K562 (cell line): ENCODE results near the gene PPIL1. TPM values are rescaled to one million over a fixed set of nuclear protein-coding genes. Genes with fewer than 3 reads are reported as not detected.
A peak's percentile ranks its signal among the peaks of the same experiment; 100 is the strongest.

Experiments
- DIDO1 ChIP-seq: fragments of 450-650 bp; IDR thresholded peaks from 2 replicates; pipeline ENCODE4 v1.6.1; 2016; ENCODE audit warnings: low read depth, missing biosample characterization, missing genetic modification characterization
- FOXJ2 ChIP-seq: fragments of 200-800 bp; sonication (Bioruptor generic); IDR thresholded peaks from 2 replicates; pipeline ENCODE4 v1.6.1; 2016; ENCODE audit warnings: missing genetic modification characterization, missing compliant biosample characterization
- LEF1 ChIP-seq: fragments of 450-650 bp; IDR thresholded peaks from 2 replicates; pipeline ENCODE4 v1.6.1; 2016; ENCODE audit warnings: mild to moderate bottlenecking
- MTA1 ChIP-seq: fragments of 450-650 bp; IDR thresholded peaks from 2 replicates; pipeline ENCODE4 v1.6.1; 2017; ENCODE audit warnings: borderline replicate concordance
- RAD21 ChIP-seq, 2 experiments: fragments of 250-450 bp in 1 of 2; fragments of 450-650 bp in 1 of 2; sonication (Bioruptor Pico) in 1 of 2; formaldehyde crosslinking in 1 of 2; IDR thresholded peaks in 1 of 2; conservative IDR thresholded peaks in 1 of 2; 2 replicates each; pipeline versions ENCODE4 v1.4.0 to v1.8.0; 2020 to 2022; ENCODE audit warnings: mild to moderate bottlenecking in 2 of 2, moderate library complexity in 1 of 2
- TCF3 ChIP-seq: sonication (generic); formaldehyde crosslinking; IDR thresholded peaks from 2 replicates; pipeline ENCODE4 v1.4.0; 2020; ENCODE audit warnings: mild to moderate bottlenecking, missing genetic modification reagents
- ZEB2 ChIP-seq: fragments of 450-650 bp; IDR thresholded peaks from 2 replicates; pipeline ENCODE4 v1.6.1; 2016
- polyA plus RNA-seq, 8 experiments: library from polyadenylated mRNA; depleted of rRNA in 4 of 8; stranded (reverse) in 5 of 8; unstranded in 3 of 8; fragments of >200 nt; fragmentation: Nextera tagmentation in 2 of 8; fragmentation: Illumina TruSeq in 1 of 8; extraction: Ambion mirVana in 2 of 8; extraction: Trizol in 1 of 8; gene quantifications; 2 replicates each; pipeline versions ENCODE4 v1.2.1 to v1.2.3, GENCODE V29; 2011 to 2014; ENCODE audit warnings: inconsistent platforms in 1 of 8, missing spikeins in 1 of 8
- total RNA-seq, 7 experiments: library from RNA; depleted of rRNA in 6 of 7; stranded (reverse); fragments of >200 nt in 6 of 7; fragmentation: Illumina TruSeq in 2 of 7; extraction: Trizol in 2 of 7; gene quantifications; 2 replicates each; pipeline versions ENCODE4 v1.2.1 to v1.2.3, GENCODE V29; 2011 to 2021; ENCODE audit warnings: low replicate concordance in 1 of 7
- TF ChIP-seq, protein P1 (sequence below), 2 experiments: fragments of 450-650 bp; IDR thresholded peaks; 2 replicates each; pipeline ENCODE4 v1.6.1; 2016; ENCODE audit warnings: mild to moderate bottlenecking in 2 of 2, borderline replicate concordance in 1 of 2, low read depth in 1 of 2, moderate library complexity in 1 of 2

PPIL1 gene
- total and polyA plus RNA-seq, 9 of the 15 experiments (the other 6 are each of a cell fraction or from before 2014, with no cell fraction given), result 65.8 to 205 (median 130) TPM

DNA sequence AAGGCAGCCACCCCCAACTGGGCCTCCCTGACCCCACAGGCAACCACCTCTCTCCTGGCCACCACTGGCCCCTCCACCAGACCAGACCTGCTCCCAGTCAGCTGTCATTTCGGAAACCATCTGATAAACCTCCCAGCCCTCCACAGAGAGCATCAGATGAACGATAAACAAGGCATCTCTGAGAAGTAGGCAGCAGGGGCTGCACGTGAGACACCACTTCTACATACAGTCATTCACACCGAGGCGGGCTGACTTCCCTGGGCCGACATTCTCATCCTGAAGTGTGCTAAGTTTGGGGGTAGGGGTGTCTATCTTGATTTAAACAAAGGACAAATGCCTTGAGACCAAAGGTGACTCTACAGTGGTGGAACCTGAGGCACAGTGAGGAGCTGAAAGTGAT lies 49.2 kb downstream of the PPIL1 start (continued):
- TF ChIP-seq DIDO1 (tag) (peak; percentile 47; the same call in 1 of the 2 replicates), FOXJ2 (tag) (peak; percentile 89), LEF1 (peak; percentile 70; the same call in 1 of the 2 replicates), RAD21 (CRISPR knock-in tag; conservative IDR thresholded peaks at IDR 0.05 in 1 of 2, IDR thresholded peaks at IDR 0.05 in 1 of 2) (0 out of 4 replicates have a peak, but pooled peaks of 1 of the 2 experiments have one; percentile 5), ZEB2 (peak; percentile 17; the same call in 1 of the 2 replicates), MTA1 (peak; percentile 25; the same call in 1 of the 2 replicates), TCF3 (CRISPR knock-in tag) (no peak)
- TF ChIP-seq, protein P1, sequence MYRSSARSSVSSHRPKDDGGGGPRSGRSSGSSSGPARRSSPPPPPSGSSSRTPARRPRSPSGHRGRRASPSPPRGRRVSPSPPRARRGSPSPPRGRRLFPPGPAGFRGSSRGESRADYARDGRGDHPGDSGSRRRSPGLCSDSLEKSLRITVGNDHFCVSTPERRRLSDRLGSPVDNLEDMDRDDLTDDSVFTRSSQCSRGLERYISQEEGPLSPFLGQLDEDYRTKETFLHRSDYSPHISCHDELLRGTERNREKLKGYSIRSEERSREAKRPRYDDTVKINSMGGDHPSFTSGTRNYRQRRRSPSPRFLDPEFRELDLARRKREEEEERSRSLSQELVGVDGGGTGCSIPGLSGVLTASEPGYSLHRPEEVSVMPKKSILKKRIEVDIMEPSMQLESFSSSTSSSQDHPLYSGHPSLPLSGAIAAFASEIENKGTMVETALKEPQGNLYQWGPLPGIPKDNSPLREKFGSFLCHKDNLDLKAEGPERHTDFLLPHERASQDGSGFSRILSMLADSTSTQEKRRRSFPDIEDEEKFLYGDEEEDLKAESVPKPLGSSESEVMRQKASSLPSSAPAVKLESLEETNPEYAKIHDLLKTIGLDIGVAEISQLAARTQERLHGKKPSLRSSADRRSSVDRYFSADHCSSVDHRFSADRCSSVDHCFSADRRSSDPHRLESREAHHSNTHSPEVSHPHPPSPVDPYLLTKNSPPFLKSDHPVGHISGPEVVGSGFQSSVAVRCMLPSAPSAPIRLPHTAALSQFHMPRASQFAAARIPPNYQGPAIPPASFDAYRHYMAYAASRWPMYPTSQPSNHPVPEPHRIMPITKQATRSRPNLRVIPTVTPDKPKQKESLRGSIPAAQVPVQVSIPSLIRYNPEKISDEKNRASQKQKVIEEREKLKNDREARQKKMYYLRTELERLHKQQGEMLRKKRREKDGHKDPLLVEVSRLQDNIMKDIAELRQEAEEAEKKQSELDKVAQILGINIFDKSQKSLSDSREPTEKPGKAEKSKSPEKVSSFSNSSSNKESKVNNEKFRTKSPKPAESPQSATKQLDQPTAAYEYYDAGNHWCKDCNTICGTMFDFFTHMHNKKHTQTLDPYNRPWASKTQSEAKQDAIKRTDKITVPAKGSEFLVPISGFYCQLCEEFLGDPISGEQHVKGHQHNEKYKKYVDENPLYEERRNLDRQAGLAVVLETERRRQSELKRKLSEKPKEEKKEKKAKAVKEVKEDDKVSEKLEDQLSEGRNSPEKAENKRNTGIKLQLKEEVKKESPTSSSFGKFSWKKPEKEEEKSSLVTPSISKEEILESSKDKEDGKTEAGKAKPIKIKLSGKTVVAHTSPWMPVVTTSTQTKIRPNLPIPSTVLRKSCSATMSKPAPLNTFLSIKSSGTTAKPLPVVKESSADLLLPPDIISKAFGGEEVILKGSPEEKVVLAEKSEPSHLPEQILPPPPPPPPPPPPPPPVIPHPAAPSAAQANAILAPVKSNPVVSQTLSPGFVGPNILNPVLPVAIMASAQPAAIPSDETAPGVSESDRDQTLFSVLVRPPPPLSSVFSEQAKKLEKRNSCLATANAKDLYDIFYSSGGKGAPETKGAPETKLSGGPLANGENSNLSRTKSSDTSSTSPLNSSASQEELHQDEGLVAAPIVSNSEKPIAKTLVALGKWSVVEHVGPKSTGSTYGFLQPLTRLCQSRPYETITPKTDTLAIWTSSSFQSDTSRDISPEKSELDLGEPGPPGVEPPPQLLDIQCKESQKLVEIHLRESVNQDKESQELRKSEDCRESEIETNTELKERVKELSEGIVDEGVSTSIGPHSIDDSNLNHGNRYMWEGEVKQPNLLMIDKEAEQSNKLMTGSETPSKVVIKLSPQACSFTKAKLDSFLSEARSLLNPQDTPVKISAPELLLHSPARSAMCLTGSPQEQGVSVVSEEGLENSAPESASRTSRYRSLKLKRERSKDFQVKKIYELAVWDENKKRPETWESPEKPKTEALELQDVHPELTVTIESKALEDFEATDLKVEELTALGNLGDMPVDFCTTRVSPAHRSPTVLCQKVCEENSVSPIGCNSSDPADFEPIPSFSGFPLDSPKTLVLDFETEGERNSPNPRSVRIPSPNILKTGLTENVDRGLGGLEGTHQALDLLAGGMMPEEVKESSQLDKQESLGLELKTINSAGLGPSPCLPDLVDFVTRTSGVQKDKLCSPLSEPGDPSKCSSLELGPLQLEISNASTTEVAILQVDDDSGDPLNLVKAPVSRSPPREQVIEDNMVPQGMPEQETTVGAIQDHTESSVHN (IDR thresholded peaks at IDR 0.05; ENCODE audit: borderline replicate concordance in 1 of 2, low read depth in 1 of 2), result peak in 1 of 2 experiments; percentile 79; a peak in 2 of 4 replicates
